GM12878 (cell line): ENCODE data around the gene THBD. TPM values are rescaled to one million over a fixed set of nuclear protein-coding genes. Genes with fewer than 3 reads are reported as not detected.

Experiments used
- ATAC-seq: fragments of 200-7000 bp; cut with Tn5 transposase; 3 replicates; pipeline ENCODE4 v1.9.1; 2020; ENCODE audit warnings: mild to moderate bottlenecking, moderate library complexity
- BruUV-seq: library from RNA; stranded (reverse); fragments of 400-500 nt; replicated peaks from 2 replicates; lab custom pipeline; 2021; lab: Mats Ljungman, UMichigan
- CTCF ChIA-PET: fragments of 300-600 bp; sonication (Branson Sonifier 250); formaldehyde crosslinking; extraction: SDS; loops from one replicate; lab custom pipeline; 2021; ENCODE audit warnings: inconsistent platforms; lab: Yijun Ruan, JAX
- POLR2A ChIA-PET: fragments of 350-600 bp; formaldehyde crosslinking; extraction: SDS; loops from one replicate; lab custom pipeline; 2021; ENCODE audit warnings: inconsistent platforms; lab: Charles Lee
- RAD21 ChIA-PET: fragments of 300-600 bp; sonication (Branson Sonifier 250); formaldehyde crosslinking; loops from one replicate; lab custom pipeline; 2023; ENCODE audit warnings: antibody characterized with exemption; ENCODE audit not compliant: unreplicated experiment; lab: Charles Lee
- SMC1A ChIA-PET: fragments of 300-600 bp; sonication (Branson Sonifier 250); formaldehyde crosslinking; loops from one replicate; lab custom pipeline; 2023; ENCODE audit not compliant: unreplicated experiment, uncharacterized antibody; lab: Charles Lee
- DNase-seq: peaks from one replicate; pipeline ENCODE4 v3.0.0-alpha.2; 2011; ENCODE audit warnings: low read depth, low spot score
- FAIRE-seq: peaks from 3 replicates; lab custom pipeline; 2011; peaks lifted over from hg19 to GRCh38; lab: Jason Lieb, UNC
- H2AFZ ChIP-seq: 2 replicates; pipeline ENCODE4 v1.6.0; 2011; ENCODE audit warnings: low read depth, low read length, control low read depth; ENCODE audit not compliant: control insufficient read depth
- H3K27ac ChIP-seq: 2 replicates; pipeline ENCODE4 v1.5.1; 2011; ENCODE audit warnings: control low read depth; ENCODE audit not compliant: control insufficient read depth, insufficient read depth
- H3K27me3 ChIP-seq, 2 experiments: replicated peaks in 1 of 2; 2 replicates each; pipeline versions ENCODE4 v1.6.0 to v1.6.1; 2011; ENCODE audit warnings: low read length in 1 of 2; ENCODE audit not compliant: control insufficient read depth in 2 of 2, insufficient read depth in 2 of 2
- H3K36me3 ChIP-seq, 2 experiments: 2 replicates each; pipeline ENCODE4 v1.5.1; 2011; ENCODE audit warnings: low read length in 1 of 2; ENCODE audit not compliant: control insufficient read depth in 2 of 2, insufficient read depth in 2 of 2
- H3K4me1 ChIP-seq: 2 replicates; pipeline ENCODE4 v1.6.1; 2011; ENCODE audit warnings: mild to moderate bottlenecking, low read length, moderate library complexity, mixed read lengths; ENCODE audit not compliant: control insufficient read depth, insufficient read depth
- H3K4me2 ChIP-seq: 2 replicates; pipeline ENCODE4 v1.6.0; 2011; ENCODE audit warnings: control low read depth; ENCODE audit not compliant: control insufficient read depth, insufficient read depth
- H3K4me3 ChIP-seq: fragments of 200-600 bp; sonication (generic); 2 replicates; pipeline ENCODE4 v1.5.1; 2016
- H3K79me2 ChIP-seq: 2 replicates; pipeline ENCODE4 v1.6.0; 2011; ENCODE audit warnings: low read length; ENCODE audit not compliant: control insufficient read depth, insufficient read depth
- H3K9ac ChIP-seq: 2 replicates; pipeline ENCODE4 v1.8.0; 2011; ENCODE audit warnings: low read length, control low read depth, mixed read lengths; ENCODE audit not compliant: control insufficient read depth, insufficient read depth
- H3K9me3 ChIP-seq: replicated peaks from 3 replicates; pipeline ENCODE4 v1.5.1; 2011; ENCODE audit warnings: mild to moderate bottlenecking, low read length; ENCODE audit not compliant: control insufficient read depth, insufficient read depth
- H4K20me1 ChIP-seq: 2 replicates; pipeline ENCODE4 v1.6.0; 2011; ENCODE audit not compliant: control insufficient read depth, insufficient read depth
- BMI1 ChIP-seq: fragments of 450-650 bp; IDR thresholded peaks from 2 replicates; pipeline ENCODE4 v1.6.1; 2016; ENCODE audit warnings: mild to moderate bottlenecking, moderate library complexity, borderline replicate concordance
- CBX3 ChIP-seq: fragments of 200-600 bp; sonication (generic); IDR thresholded peaks from 2 replicates; pipeline ENCODE4 v1.6.1; 2016; ENCODE audit warnings: low read depth, borderline replicate concordance
- NR2F1 ChIP-seq: fragments of 450-650 bp; conservative IDR thresholded peaks from 2 replicates; pipeline ENCODE4 v1.6.1; 2017; ENCODE audit warnings: mild to moderate bottlenecking
- SMC3 ChIP-seq: IDR thresholded peaks from 2 replicates; pipeline ENCODE4 v1.6.1; 2011; ENCODE audit warnings: low read length, improper control_type of control experiment, borderline replicate concordance
- SREBF2 ChIP-seq: IDR thresholded peaks from 2 replicates; pipeline ENCODE4 v1.6.1; 2012; ENCODE audit warnings: mild to moderate bottlenecking, low read length
- ZNF24 ChIP-seq: fragments of 450-650 bp; IDR thresholded peaks from 2 replicates; pipeline ENCODE4 v1.6.1; 2017; ENCODE audit warnings: antibody characterized with exemption, mild to moderate bottlenecking
- ZSCAN29 ChIP-seq: fragments of 450-650 bp; IDR thresholded peaks from 2 replicates; pipeline ENCODE4 v1.6.1; 2017; ENCODE audit warnings: mild to moderate bottlenecking, moderate library complexity
- WGBS: methylation state at CpG from one replicate; pipeline ENCODE4 v1.1.6; 2016; ENCODE audit warnings: low lambda C conversion rate; ENCODE audit not compliant: insufficient replicate concordance, insufficient coverage; ENCODE audit errors: missing lambda C conversion rate; 5-methylcytosine and 5-hydroxymethylcytosine counted together
- in situ Hi-C: fragments of 300-500 bp; cut with MboI; formaldehyde crosslinking; loops from 9 replicates; pipeline ENCODE4 v1.14.3; 2018; ENCODE audit warnings: mixed read lengths
- intact Hi-C: fragments of 100-400 bp; cut with micrococcal nuclease; formaldehyde crosslinking; loops from one replicate; pipeline ENCODE4 v1.14.2; 2022; ENCODE audit not compliant: unreplicated experiment
- polyA plus RNA-seq, 11 experiments: library from polyadenylated mRNA; depleted of rRNA in 4 of 11; unstranded in 6 of 11; stranded (reverse) in 5 of 11; fragments of >200 nt; fragmentation: Nextera tagmentation in 4 of 11; fragmentation: Illumina TruSeq in 1 of 11; extraction: Ambion mirVana in 4 of 11; extraction: Trizol in 1 of 11; gene quantifications; 1 replicate in 1 of 11; 2 replicates in 10 of 11; pipeline versions ENCODE4 v1.2.1 to v1.2.3, GENCODE V29; 2011 to 2016; ENCODE audit warnings: inconsistent platforms in 2 of 11, missing spikeins in 2 of 11, low read depth in 1 of 11
- total RNA-seq, 4 experiments: library from RNA; depleted of rRNA in 3 of 4; stranded (reverse); fragments of >200 nt in 3 of 4; fragmentation: Illumina TruSeq in 1 of 4; extraction: Trizol in 1 of 4; gene quantifications; 2 replicates each; pipeline versions ENCODE4 v1.2.1 to v1.2.3, GENCODE V29; 2013 to 2021
- TF ChIP-seq, protein P1 (sequence below): fragments of 450-650 bp; IDR thresholded peaks from 2 replicates; pipeline ENCODE4 v1.6.1; 2016; ENCODE audit warnings: mild to moderate bottlenecking
- TF ChIP-seq, protein P2 (sequence below): IDR thresholded peaks from 2 replicates; pipeline ENCODE4 v1.6.1; 2012; ENCODE audit warnings: mild to moderate bottlenecking, low read depth, low read length
- TF ChIP-seq, protein P3 (sequence below): IDR thresholded peaks from 2 replicates; pipeline ENCODE4 v1.6.1; 2011; ENCODE audit warnings: mild to moderate bottlenecking, low read depth, low read length, moderate library complexity; ENCODE audit not compliant: insufficient replicate concordance

Gene THBD
- total and polyA plus RNA-seq, 10 of the 15 experiments (the other 5 are each of a cell fraction or from before 2014, with no cell fraction given), result not detected

DNA sequence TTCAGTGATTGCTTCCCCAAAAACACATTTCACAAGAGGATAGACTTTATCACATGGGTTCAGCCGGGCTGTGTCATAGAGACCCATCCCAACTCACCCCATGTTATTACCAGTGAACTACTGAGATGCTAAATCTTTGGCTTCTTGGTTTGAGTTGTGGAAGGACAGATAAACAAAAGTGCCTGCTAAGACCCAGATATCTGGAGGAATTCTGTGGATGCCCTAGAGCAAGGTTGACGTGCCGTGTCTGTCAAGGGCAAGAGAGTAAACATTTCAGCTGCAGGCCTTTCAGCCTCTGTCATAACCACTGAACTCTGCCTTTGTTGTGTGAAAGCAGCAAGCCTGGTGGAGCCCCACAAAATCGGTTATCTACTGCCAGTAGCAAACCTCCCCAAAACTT, 11.2 kb upstream of the THBD start:
- H3K27me3 ChIP-seq, result no peaks in the 10 kb centered on the region
- ChIA-PET POLR2A (no interaction called here), RAD21 (interaction anchor here (1.3 to 2.0 kb wide), 3 partner anchors 19 to 141 kb away, joined by 3 to 7 read pairs (median 3); no protein-coding TSS in a partner anchor), CTCF (interaction anchor here (0.9 to 2.9 kb wide), 10 partner anchors 10 to 369 kb away, joined by 3 to 11 read pairs (median 5); no protein-coding TSS in a partner anchor), SMC1A (interaction anchor here (1.0 to 6.6 kb wide), 7 partner anchors 10 to 369 kb away, joined by 3 to 27 read pairs (median 5); no protein-coding TSS in a partner anchor)
- no peak overlapping the region for H3K4me3 ChIP-seq
- H2AFZ ChIP-seq, result no peak overlapping the region
- BruUV-seq, result no TSS peak
- in situ Hi-C loops, result no loop called here
- no peaks in the 10 kb centered on the region for H3K36me3 ChIP-seq
- intact Hi-C loops, result loop anchor here (5.0 kb wide), 1 partner anchor 132 kb away; no protein-coding TSS in a partner anchor
- WGBS, result 21% methylated on average over 4 of the region's 4 CpGs
- no peaks in the 10 kb centered on the region for H3K4me1 ChIP-seq
- H3K27ac ChIP-seq, result no peak overlapping the region
- DNase-seq, result no peak
- H3K9me3 ChIP-seq, result no peaks in the 10 kb centered on the region; the same call in 2 of the 3 replicates
- ATAC-seq, result no peak
- H3K9ac ChIP-seq, result no peak overlapping the region
- TF ChIP-seq SMC3 (no peak), ZSCAN29 (no peak), CBX3 (no peak)
- H3K4me2 ChIP-seq, result no peak overlapping the region
- H4K20me1 ChIP-seq, result no peaks in the 10 kb centered on the region
- no peak for FAIRE-seq
- no peaks in the 10 kb centered on the region for H3K79me2 ChIP-seq

DNA sequence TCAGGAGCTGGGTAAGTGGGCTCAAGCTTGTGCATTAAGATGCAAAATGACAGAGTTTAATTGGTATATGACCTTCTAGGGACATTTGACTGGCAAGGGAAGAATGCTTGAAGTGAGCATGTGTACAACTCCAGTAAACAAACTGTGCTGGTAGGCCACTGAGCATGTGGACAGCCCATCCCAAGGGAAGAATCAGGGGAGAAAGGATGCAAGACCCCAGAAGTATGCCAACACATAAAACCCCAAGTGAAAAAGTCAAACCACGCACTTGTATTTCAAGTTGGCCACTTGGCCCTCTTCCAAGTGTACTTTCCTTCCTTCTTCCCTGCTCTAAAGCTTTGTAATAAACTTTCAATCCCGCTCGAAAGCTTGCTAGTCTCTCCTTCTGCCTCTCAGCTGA, 10.4 kb upstream of the THBD start:
- H3K9me3 ChIP-seq, result no peaks in the 10 kb centered on the region; the same call in 2 of the 3 replicates
- no peaks in the 10 kb centered on the region for H3K4me1 ChIP-seq
- ChIA-PET POLR2A (no interaction called here), CTCF (interaction anchor here (0.9 to 2.6 kb wide), 6 partner anchors 19 to 142 kb away, joined by 3 to 11 read pairs (median 5); no protein-coding TSS in a partner anchor), RAD21 (interaction anchor here (1.3 to 2.0 kb wide), 3 partner anchors 19 to 142 kb away, joined by 3 to 7 read pairs (median 3); no protein-coding TSS in a partner anchor), SMC1A (interaction anchor here (0.6 to 6.6 kb wide), 7 partner anchors 9 to 368 kb away, joined by 3 to 27 read pairs (median 3); no protein-coding TSS in a partner anchor)
- no peaks in the 10 kb centered on the region for H3K36me3 ChIP-seq
- no peak overlapping the region for H3K4me3 ChIP-seq
- H3K9ac ChIP-seq, result no peak overlapping the region
- no peak for FAIRE-seq
- intact Hi-C loops, result loop anchor here (5.0 to 10.0 kb wide), 2 partner anchors 132 to 285 kb away; no protein-coding TSS in a partner anchor
- no TSS peak for BruUV-seq
- DNase-seq, result no peak
- no peaks in the 10 kb centered on the region for H3K79me2 ChIP-seq
- no peak overlapping the region for H3K4me2 ChIP-seq
- no peak overlapping the region for H3K27ac ChIP-seq
- 8% methylated on average over 3 of the region's 3 CpGs for WGBS
- H4K20me1 ChIP-seq, result no peaks in the 10 kb centered on the region
- H2AFZ ChIP-seq, result no peak overlapping the region
- no peak for ATAC-seq
- H3K27me3 ChIP-seq, result no peaks in the 10 kb centered on the region
- in situ Hi-C loops, result no loop called here
- TF ChIP-seq, protein P1, sequence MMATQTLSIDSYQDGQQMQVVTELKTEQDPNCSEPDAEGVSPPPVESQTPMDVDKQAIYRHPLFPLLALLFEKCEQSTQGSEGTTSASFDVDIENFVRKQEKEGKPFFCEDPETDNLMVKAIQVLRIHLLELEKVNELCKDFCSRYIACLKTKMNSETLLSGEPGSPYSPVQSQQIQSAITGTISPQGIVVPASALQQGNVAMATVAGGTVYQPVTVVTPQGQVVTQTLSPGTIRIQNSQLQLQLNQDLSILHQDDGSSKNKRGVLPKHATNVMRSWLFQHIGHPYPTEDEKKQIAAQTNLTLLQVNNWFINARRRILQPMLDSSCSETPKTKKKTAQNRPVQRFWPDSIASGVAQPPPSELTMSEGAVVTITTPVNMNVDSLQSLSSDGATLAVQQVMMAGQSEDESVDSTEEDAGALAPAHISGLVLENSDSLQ, result no peak
- no peak for TF ChIP-seq SREBF2
- no peak for TF ChIP-seq BMI1
- no peak for TF ChIP-seq ZNF24
- TF ChIP-seq, protein P2, sequence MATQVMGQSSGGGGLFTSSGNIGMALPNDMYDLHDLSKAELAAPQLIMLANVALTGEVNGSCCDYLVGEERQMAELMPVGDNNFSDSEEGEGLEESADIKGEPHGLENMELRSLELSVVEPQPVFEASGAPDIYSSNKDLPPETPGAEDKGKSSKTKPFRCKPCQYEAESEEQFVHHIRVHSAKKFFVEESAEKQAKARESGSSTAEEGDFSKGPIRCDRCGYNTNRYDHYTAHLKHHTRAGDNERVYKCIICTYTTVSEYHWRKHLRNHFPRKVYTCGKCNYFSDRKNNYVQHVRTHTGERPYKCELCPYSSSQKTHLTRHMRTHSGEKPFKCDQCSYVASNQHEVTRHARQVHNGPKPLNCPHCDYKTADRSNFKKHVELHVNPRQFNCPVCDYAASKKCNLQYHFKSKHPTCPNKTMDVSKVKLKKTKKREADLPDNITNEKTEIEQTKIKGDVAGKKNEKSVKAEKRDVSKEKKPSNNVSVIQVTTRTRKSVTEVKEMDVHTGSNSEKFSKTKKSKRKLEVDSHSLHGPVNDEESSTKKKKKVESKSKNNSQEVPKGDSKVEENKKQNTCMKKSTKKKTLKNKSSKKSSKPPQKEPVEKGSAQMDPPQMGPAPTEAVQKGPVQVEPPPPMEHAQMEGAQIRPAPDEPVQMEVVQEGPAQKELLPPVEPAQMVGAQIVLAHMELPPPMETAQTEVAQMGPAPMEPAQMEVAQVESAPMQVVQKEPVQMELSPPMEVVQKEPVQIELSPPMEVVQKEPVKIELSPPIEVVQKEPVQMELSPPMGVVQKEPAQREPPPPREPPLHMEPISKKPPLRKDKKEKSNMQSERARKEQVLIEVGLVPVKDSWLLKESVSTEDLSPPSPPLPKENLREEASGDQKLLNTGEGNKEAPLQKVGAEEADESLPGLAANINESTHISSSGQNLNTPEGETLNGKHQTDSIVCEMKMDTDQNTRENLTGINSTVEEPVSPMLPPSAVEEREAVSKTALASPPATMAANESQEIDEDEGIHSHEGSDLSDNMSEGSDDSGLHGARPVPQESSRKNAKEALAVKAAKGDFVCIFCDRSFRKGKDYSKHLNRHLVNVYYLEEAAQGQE, result no peak
- TF ChIP-seq, protein P3, sequence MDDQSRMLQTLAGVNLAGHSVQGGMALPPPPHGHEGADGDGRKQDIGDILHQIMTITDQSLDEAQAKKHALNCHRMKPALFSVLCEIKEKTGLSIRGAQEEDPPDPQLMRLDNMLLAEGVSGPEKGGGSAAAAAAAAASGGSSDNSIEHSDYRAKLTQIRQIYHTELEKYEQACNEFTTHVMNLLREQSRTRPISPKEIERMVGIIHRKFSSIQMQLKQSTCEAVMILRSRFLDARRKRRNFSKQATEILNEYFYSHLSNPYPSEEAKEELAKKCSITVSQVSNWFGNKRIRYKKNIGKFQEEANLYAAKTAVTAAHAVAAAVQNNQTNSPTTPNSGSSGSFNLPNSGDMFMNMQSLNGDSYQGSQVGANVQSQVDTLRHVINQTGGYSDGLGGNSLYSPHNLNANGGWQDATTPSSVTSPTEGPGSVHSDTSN, result no peak
- no peak for TF ChIP-seq NR2F1
